Femur (tissue), 1 donor: ENCODE data around the gene TP53TG3B.
"Not testable (repeated sequence)": the region's sequence is repeated elsewhere in the genome, so short reads cannot be mapped to it uniquely, and the experiment has no call there.

Experiments used
- DNase-seq: peaks from one replicate; pipeline ENCODE4 v3.0.0-alpha.2; 2017

Gene TP53TG3B

DNA sequence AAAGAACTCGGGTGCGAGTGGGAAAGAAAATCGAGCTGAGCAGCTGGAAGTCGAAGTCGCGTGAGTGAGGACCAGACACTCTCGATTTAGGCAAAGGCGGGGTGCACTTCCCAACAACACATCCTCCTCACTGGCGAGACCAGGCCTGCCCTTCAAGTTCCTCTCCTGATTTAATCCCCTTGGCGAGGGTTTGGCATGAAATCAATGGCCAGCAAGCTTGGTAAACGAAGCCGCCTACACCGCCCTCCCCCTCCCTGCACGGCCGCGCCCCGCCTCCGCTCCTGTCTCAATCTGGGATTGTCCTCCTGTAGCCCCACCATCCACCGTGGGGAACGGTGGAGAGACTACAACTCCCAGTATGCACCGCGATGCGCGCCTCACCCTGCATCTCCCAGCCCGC lies at the start of gene TP53TG3B:
TP53TG3B (plus strand) TSS at position 301 of the 400 bp plus-strand sequence; CDS start at position 369, 68 bp downstream.
- DNase-seq, result not testable (repeated sequence)

DNA sequence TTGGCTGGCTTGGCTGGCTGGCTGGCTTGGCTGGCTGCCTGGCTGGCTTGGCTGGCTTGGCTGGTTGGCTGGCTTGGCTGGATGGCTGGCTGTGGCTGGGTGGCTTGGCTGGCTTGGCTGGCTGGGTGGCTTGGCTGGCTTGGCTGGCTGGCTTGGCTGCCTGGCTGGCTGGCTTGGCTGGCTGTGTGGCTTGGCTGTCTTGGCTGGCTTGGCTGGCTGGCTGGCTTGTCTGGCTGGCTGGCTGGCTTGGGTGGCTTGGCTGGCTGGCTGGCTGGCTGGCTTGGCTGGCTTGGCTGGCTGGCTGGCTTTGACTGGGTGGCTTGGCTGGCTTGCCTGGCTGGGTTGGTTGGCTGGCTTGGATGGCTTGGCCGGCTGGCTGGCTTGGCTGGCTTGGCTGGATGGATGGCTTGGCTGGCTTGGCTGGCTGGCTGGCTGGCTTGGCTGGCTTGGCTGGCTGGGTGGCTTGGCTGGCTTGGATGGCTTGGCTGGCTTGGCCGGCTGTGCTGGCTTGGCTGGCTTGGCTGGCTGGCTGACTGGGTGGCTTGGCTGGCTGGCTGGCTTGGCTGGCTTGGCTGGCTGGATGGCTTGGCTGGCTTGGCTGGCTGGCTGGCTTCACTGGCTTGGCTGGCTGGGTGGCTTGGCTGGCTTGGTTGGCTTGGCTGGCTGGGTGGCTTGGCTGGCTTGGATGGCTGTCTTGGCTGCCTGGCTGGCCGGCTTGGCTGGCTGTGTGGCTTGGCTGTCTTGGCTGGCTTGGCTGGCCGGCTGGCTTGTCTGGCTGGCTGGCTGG lies 24.2 kb upstream of the TP53TG3B start:
- DNase-seq, result peak; percentile 57

- DNase-seq, result peak; percentile 55
These were observed 22.8 kb upstream of the TP53TG3B start for GRCh38 chr16:33337627-33338542.

DNA sequence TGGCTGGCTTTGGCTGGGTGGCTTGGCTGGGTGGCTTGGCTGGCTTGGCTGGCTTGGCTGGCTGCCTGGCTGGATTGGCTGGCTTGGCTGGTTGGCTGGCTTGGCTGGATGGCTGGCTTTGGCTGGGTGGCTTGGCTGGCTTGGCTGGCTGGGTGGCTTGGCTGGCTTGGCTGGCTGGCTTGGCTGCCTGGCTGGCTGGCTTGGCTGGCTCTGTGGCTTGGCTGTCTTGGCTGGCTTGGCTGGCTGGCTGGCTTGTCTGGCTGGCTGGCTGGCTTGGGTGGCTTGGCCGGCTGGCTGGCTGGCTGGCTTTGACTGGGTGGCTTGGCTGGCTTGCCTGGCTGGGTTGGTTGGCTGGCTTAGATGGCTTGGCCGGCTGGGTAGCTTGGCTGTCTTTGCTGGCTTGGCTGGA lies 22.1 kb upstream of the TP53TG3B start:
- DNase-seq, result peak; percentile 36

DNA sequence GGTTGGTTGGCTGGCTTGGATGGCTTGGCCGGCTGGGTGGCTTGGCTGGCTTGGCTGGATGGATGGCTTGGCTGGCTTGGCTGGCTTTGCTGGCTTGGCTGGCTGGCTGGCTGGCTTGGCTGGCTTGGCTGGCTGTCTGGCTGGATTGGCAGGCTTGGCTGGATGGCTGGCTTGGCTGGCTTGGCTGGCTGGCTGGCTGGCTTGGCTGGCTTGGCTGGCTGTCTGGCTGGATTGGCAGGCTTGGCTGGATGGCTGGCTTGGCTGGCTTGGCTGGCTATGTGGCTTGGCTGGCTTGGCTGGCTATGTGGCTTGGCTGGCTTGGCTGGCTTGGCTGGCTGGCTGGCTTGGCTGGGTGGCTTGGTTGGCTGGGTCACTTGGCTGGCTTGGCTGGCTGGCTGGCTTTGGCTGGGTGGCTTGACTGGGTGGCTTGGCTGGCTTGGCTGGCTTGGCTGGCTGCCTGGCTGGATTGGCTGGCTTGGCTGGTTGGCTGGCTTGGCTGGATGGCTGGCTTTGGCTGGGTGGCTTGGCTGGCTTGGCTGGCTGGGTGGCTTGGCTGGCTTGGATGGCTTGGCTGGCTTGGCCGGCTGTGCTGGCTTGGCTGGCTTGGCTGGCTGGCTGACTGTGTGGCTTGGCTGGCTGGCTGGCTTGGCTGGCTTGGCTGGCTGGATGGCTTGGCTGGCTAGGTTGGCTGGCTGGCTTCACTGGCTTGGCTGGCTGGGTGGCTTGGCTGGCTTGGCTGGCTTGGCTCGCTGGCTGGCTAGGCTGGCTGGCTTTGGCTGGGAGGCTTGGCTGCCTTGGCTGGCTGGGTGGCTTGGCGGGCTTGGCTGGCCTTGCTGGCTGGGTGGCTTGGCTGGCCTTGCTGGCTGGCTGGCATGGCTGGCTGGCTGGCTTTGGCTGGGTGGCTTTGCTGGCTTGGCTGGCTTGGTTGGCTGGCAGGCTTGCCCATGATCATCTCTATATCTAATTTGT lies 21.3 kb upstream of the TP53TG3B start:
- DNase-seq, result peak; percentile 63
